Stimulated activated CD8-positive, alpha-beta memory T cell treated with anti-CD3 and anti-CD28 coated beads, Interleukin-12 subunit alpha, Interleukin-12 subunit beta, amount 100 ng/mL, for 4 hours (primary cell): ENCODE data around the gene ZMYM1.
"Not testable (repeated sequence)": the region's sequence is repeated elsewhere in the genome, so short reads cannot be mapped to it uniquely, and the experiment has no call there.

ENCODE experiments used
- DNase-seq: peaks from one replicate; pipeline ENCODE4 v3.0.0-alpha.2; 2020; ENCODE audit warnings: low read depth

ZMYM1 gene

GRCh38 chr1:35076426-35076825, 2.8 kb upstream of the ZMYM1 start:
- DNase-seq: not testable (repeated sequence)

GRCh38 chr1:35080171-35080854, 1.1 kb downstream of the ZMYM1 start:
- DNase-seq: no peak

- DNase-seq: no peak
Observed at GRCh38 chr1:35085421-35085820, 6.2 kb downstream of the ZMYM1 start.

GRCh38 chr1:35097224-35097623, 18.0 kb downstream of the ZMYM1 start:
- no peak for DNase-seq

GRCh38 chr1:35111106-35111505, 31.9 kb downstream of the ZMYM1 start:
- no peak for DNase-seq

- DNase-seq: no peak
Observed at GRCh38 chr1:35112668-35113067, 33.5 kb downstream of the ZMYM1 start.

- DNase-seq: no peak
Observed at GRCh38 chr1:35115459-35116383, 36.5 kb downstream of the ZMYM1 start.

GRCh38 chr1:35120458-35121133, 41.4 kb downstream of the ZMYM1 start:
- no peak for DNase-seq

- DNase-seq: no peak
Observed at GRCh38 chr1:35122311-35122710, 43.1 kb downstream of the ZMYM1 start.

GRCh38 chr1:35126546-35126945, 47.4 kb downstream of the ZMYM1 start:
- DNase-seq: no peak

GRCh38 chr1:35129080-35129479, 49.9 kb downstream of the ZMYM1 start:
- DNase-seq: no peak

- DNase-seq: no peak
Observed at GRCh38 chr1:35136780-35137179, 57.6 kb downstream of the ZMYM1 start.

GRCh38 chr1:35137590-35137989, 58.4 kb downstream of the ZMYM1 start:
- DNase-seq: not testable (repeated sequence)

- not testable (repeated sequence) for DNase-seq
Observed at GRCh38 chr1:35142294-35142693, 63.1 kb downstream of the ZMYM1 start.

GRCh38 chr1:35142728-35143127, 63.5 kb downstream of the ZMYM1 start:
- not testable (repeated sequence) for DNase-seq

GRCh38 chr1:35143737-35144508, 64.7 kb downstream of the ZMYM1 start:
- DNase-seq: no peak

GRCh38 chr1:35145892-35146549, 66.8 kb downstream of the ZMYM1 start:
- DNase-seq: not testable (repeated sequence)

- DNase-seq: no peak
Observed at GRCh38 chr1:35151220-35151619, 72.0 kb downstream of the ZMYM1 start.

GRCh38 chr1:35164893-35165292, 85.7 kb downstream of the ZMYM1 start:
- no peak for DNase-seq
